ENCODE measurements around the gene RAB24. TPM values are rescaled to one million over a fixed set of nuclear protein-coding genes. Genes with fewer than 3 reads are reported as not detected.
"Not testable (repeated sequence)": the region's sequence is repeated elsewhere in the genome, so short reads cannot be mapped to it uniquely, and the experiment has no call there.

Gene RAB24
- total and polyA plus RNA-seq, 2 donors: 9.7 to 50.6 TPM

- Histone ChIP-seq H3K27ac (ENCODE audit: low read depth) (no peak overlapping the region), H3K36me3 (ENCODE audit: insufficient read depth) (peaks cover 9% of the 10 kb centered on the region), H3K4me1 (ENCODE audit: insufficient read depth) (no peaks in the 10 kb centered on the region), H3K4me3 (ENCODE audit: low read depth, low read length) (no peak overlapping the region)
- DNase-seq (ENCODE audit: extremely low spot score): no peak
- 61% methylated on average over 1 of the region's 1 CpG for WGBS
These were observed 26.6 kb downstream of the RAB24 start for GRCh38 chr5:177276886-177277285.

- WGBS: 95% methylated on average over 6 of the region's 6 CpGs
- DNase-seq (ENCODE audit: extremely low spot score): no peak
- no peaks in the 10 kb centered on the region for H3K4me1 ChIP-seq (ENCODE audit: insufficient read depth)
- H3K27ac ChIP-seq (ENCODE audit: low read depth): no peak overlapping the region
- H3K4me3 ChIP-seq (ENCODE audit: low read depth, low read length): no peak overlapping the region
- H3K36me3 ChIP-seq (ENCODE audit: insufficient read depth): peaks cover 9% of the 10 kb centered on the region
These were observed 27.6 kb downstream of the RAB24 start for GRCh38 chr5:177275883-177276282.

GRCh38 chr5:177271113-177271512, 32.4 kb downstream of the RAB24 start:
- Histone ChIP-seq H3K4me3 (ENCODE audit: low read depth, low read length) (no peak overlapping the region), H3K36me3 (ENCODE audit: insufficient read depth) (peaks cover 9% of the 10 kb centered on the region), H3K27ac (ENCODE audit: low read depth) (no peak overlapping the region), H3K4me1 (ENCODE audit: insufficient read depth) (no peaks in the 10 kb centered on the region)
- no peak for DNase-seq (ENCODE audit: extremely low spot score)
- WGBS: 93% methylated on average over 4 of the region's 4 CpGs

- WGBS: 88% methylated on average over 3 of the region's 3 CpGs
- no peak for DNase-seq (ENCODE audit: extremely low spot score)
- peaks cover 6% of the 10 kb centered on the region for H3K36me3 ChIP-seq (ENCODE audit: insufficient read depth)
These were observed 32.9 kb downstream of the RAB24 start for GRCh38 chr5:177270653-177271052.

DNA sequence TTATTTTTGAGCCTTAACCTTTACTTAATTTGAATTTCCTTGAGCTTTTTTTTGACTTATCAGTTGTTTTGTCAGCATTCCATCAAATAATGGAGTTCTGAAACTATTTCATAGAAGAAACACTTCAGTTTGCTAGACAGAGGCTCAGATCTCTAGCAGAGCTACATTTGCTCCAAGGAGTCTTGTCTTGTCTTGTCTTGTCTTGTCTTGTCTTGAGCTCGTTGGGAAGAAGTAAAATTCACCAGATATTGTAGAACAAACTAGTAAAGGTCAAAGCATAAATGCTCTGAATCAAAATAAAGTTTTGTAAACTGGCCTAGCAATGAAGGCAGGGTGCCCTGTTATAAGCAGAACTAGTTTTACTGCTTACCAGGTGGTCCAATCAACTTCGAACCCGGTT, 33.5 kb downstream of the RAB24 start:
- no peak for DNase-seq (ENCODE audit: extremely low spot score)
- H3K4me3 ChIP-seq (ENCODE audit: low read depth, low read length): no peak overlapping the region
- no peak overlapping the region for H3K27ac ChIP-seq (ENCODE audit: low read depth)
- peaks cover 6% of the 10 kb centered on the region for H3K36me3 ChIP-seq (ENCODE audit: insufficient read depth)
- 80% methylated on average over 3 of the region's 3 CpGs for WGBS
- no peaks in the 10 kb centered on the region for H3K4me1 ChIP-seq (ENCODE audit: insufficient read depth)

More at GRCh38 chr5:177270653-177271052, 32.9 kb downstream of the RAB24 start:
- H3K4me3 ChIP-seq (ENCODE audit: low read depth, low read length): no peak overlapping the region
- no peak overlapping the region for H3K27ac ChIP-seq (ENCODE audit: low read depth)
- no peaks in the 10 kb centered on the region for H3K4me1 ChIP-seq (ENCODE audit: insufficient read depth)

DNA sequence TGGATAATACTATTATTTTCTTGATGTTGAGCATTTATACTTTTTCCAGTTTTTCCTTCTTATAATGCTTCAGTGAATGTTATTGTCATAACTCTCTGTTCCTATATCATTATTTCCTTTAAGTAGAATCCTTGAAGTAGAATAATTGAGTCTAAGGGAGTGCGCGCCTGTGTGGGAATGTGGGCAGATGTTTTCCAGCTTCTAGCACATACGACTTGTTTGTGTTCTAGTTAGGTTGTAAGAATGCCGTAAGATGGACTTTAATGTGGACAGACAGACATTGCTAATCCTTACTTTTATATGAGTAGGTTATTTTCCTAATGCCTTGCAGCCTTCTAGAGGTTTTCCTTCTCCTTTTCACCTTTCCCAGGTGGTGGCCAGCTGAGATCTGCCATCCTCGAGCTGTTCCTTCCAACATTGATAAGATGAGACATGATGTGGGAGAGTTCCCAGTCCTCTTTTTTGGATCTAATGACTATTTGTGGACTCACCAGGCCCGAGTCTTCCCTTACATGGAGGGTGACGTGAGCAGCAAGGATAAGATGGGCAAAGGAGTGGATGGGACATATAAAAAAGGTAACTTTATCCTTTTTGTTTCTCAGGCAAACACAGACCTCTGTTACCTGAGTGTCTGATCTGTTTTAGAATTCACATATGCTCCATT, 34.2 kb downstream of the RAB24 start:
- Histone ChIP-seq H3K27ac (ENCODE audit: low read depth) (no peak overlapping the region), H3K4me1 (ENCODE audit: insufficient read depth) (no peaks in the 10 kb centered on the region), H3K36me3 (ENCODE audit: insufficient read depth) (peaks cover 6% of the 10 kb centered on the region), H3K4me3 (ENCODE audit: low read depth, low read length) (no peak overlapping the region)
- no peak for DNase-seq (ENCODE audit: extremely low spot score)
- WGBS: 89% methylated on average over 7 of the region's 7 CpGs

- peaks cover 8% of the 10 kb centered on the region for H3K36me3 ChIP-seq (ENCODE audit: insufficient read depth)
- no peak for DNase-seq (ENCODE audit: extremely low spot score)
- no peak overlapping the region for H3K27ac ChIP-seq (ENCODE audit: low read depth)
- no peaks in the 10 kb centered on the region for H3K4me1 ChIP-seq (ENCODE audit: insufficient read depth)
- no peak overlapping the region for H3K4me3 ChIP-seq (ENCODE audit: low read depth, low read length)
- 93% methylated on average over 16 of the region's 16 CpGs for WGBS
These were observed 38.1 kb downstream of the RAB24 start for GRCh38 chr5:177265395-177265794.

GRCh38 chr5:177264178-177264577, 39.3 kb downstream of the RAB24 start:
- WGBS: 83% methylated on average over 1 of the region's 1 CpG
- no peak for DNase-seq (ENCODE audit: extremely low spot score)
- Histone ChIP-seq H3K36me3 (ENCODE audit: insufficient read depth) (peaks cover 6% of the 10 kb centered on the region), H3K27ac (ENCODE audit: low read depth) (no peak overlapping the region), H3K4me1 (ENCODE audit: insufficient read depth) (no peaks in the 10 kb centered on the region), H3K4me3 (ENCODE audit: low read depth, low read length) (no peak overlapping the region)

DNA sequence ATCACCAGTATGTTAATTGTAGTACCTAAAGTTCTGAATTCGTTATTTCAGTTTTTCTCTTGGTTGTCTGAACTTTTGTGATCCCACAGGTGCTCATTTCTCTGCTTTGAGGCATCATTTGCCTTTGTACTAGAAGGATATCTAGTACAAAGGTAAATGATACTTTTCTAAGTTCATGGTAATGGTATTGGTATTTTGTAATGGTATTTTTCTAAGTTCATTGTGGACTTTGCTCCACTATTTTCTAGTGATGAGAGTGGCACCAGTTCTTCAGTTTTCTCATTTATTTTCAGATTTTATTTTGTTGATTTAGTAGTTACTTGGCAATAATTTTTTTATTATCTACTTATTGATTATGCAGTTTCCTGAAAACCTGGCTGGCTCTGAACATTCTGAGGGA, 42.0 kb downstream of the RAB24 start:
- 96% methylated on average over 1 of the region's 1 CpG for WGBS
- H3K36me3 ChIP-seq (ENCODE audit: insufficient read depth): peaks cover 3% of the 10 kb centered on the region

DNA sequence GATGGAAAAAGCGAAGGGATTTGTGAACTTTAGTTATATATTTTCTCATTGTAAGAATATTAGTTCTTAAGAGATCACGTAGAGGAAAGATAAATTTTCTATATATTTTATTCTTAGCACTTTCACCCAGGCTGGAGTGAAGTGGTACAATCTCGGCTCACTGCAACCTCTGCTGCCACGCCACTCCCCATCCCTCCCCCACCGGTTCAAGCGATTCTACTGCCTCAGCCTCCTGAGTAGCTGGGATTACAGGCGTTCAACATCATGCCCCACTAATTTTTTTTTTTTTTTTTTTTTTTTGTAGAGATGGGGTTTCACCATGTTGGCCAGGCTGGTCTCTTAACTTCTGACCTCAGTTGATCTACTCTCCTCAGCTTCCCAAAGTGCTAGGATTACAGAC, 42.6 kb downstream of the RAB24 start:
- no peak overlapping the region for H3K27ac ChIP-seq (ENCODE audit: low read depth)
- 88% methylated on average over 7 of the region's 7 CpGs for WGBS
- peaks cover 3% of the 10 kb centered on the region for H3K36me3 ChIP-seq (ENCODE audit: insufficient read depth)
- H3K4me1 ChIP-seq (ENCODE audit: insufficient read depth): no peaks in the 10 kb centered on the region
- DNase-seq (ENCODE audit: extremely low spot score): no peak
- no peak overlapping the region for H3K4me3 ChIP-seq (ENCODE audit: low read depth, low read length)

More for the DNA sequence above, 42.0 kb downstream of the RAB24 start:
- Histone ChIP-seq H3K27ac (ENCODE audit: low read depth) (no peak overlapping the region), H3K4me1 (ENCODE audit: insufficient read depth) (no peaks in the 10 kb centered on the region), H3K4me3 (ENCODE audit: low read depth, low read length) (no peak overlapping the region)
- no peak for DNase-seq (ENCODE audit: extremely low spot score)

DNA sequence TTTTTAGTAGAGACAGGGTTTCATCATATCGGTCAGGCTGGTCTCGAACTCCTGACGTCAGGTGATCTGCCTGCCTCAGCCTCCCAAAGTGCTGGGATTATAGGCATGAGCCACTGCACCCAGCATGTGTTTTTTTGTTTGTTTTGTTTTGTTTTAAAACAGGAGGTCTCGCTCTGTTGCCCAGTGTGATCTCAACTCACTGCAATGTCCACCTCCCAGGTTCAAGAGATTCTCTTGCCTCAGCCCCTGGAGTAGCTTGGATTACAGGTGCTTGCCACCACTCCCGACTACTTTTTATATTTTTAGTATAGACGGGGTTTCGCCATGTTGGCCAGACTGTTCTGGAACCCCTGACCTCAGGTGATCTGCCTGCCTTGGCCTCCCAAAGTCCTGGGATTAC, 44.8 kb downstream of the RAB24 start:
- not testable (repeated sequence) for H3K4me3 ChIP-seq (ENCODE audit: low read depth, low read length); DNase-seq (ENCODE audit: extremely low spot score); H3K27ac ChIP-seq (ENCODE audit: low read depth); H3K4me1 ChIP-seq (ENCODE audit: insufficient read depth); H3K36me3 ChIP-seq (ENCODE audit: insufficient read depth)
- WGBS: 93% methylated on average over 7 of the region's 7 CpGs

GRCh38 chr5:177256296-177256695, 47.2 kb downstream of the RAB24 start:
- 56% methylated on average over 5 of the region's 5 CpGs for WGBS
- no peak overlapping the region for H3K4me3 ChIP-seq (ENCODE audit: low read depth, low read length)

DNA sequence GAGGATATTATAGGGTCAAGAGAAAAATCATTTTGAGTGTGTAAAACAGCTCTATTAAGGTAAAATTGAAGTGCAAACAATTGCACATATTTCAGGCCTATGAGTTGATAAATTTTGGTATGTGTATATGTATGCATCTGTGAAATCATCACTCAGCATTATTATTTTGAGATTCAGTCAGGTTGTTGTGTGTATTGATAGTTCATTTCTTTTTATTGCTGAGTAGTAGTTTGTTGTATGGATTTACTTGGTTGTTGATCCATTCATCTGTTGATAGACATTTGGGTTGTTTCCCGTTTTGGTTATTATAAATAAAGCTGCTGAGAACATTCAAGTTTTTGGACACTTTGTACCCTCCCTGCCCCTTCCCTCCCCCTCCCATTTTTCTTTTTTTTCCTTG, 50.3 kb downstream of the RAB24 start:
- no peaks in the 10 kb centered on the region for H3K4me1 ChIP-seq (ENCODE audit: insufficient read depth)
- 76% methylated on average over 1 of the region's 1 CpG for WGBS
- DNase-seq (ENCODE audit: extremely low spot score): no peak
- no peak overlapping the region for H3K27ac ChIP-seq (ENCODE audit: low read depth)
- H3K36me3 ChIP-seq (ENCODE audit: insufficient read depth): peaks cover 1% of the 10 kb centered on the region
- H3K4me3 ChIP-seq (ENCODE audit: low read depth, low read length): no peak overlapping the region

More at GRCh38 chr5:177256296-177256695, 47.2 kb downstream of the RAB24 start:
- H3K36me3 ChIP-seq (ENCODE audit: insufficient read depth): peaks cover 1% of the 10 kb centered on the region
- DNase-seq (ENCODE audit: extremely low spot score): no peak
- peak overlapping the region; percentile 2 for H3K27ac ChIP-seq (ENCODE audit: low read depth)
- no peaks in the 10 kb centered on the region for H3K4me1 ChIP-seq (ENCODE audit: insufficient read depth)
